H9 (cell line): ENCODE measurements around the gene METTL1. TPM values are rescaled to one million over a fixed set of nuclear protein-coding genes. Genes with fewer than 3 reads are reported as not detected.
A peak's percentile ranks its signal among the peaks of the same experiment; 100 is the strongest.

Experiments
- DNase-seq: peaks from one replicate; pipeline ENCODE4 v3.0.0-alpha.2; 2017
- H2AFZ ChIP-seq: one replicate; pipeline ENCODE4 v1.6.1; 2013; ENCODE audit warnings: mild to moderate bottlenecking, low read length, control low read depth, moderate library complexity
- H2AK5ac ChIP-seq: 2 replicates; pipeline ENCODE4 v1.6.1; 2013; ENCODE audit warnings: low read length, control low read depth, mixed read lengths; ENCODE audit not compliant: insufficient read length
- H2BK120ac ChIP-seq: one replicate; pipeline ENCODE4 v1.6.1; 2013; ENCODE audit warnings: low read depth, mild to moderate bottlenecking, low read length, control low read depth, inconsistent platforms; ENCODE audit not compliant: poor library complexity, severe bottlenecking
- H2BK12ac ChIP-seq: 2 replicates; pipeline ENCODE4 v1.6.1; 2013; ENCODE audit warnings: low read length, control low read depth, mixed read lengths, low read depth; ENCODE audit not compliant: insufficient read length
- H2BK15ac ChIP-seq: 2 replicates; pipeline ENCODE4 v1.6.1; 2013; ENCODE audit warnings: low read depth, low read length, control low read depth
- H2BK20ac ChIP-seq: one replicate; pipeline ENCODE4 v1.6.1; 2013; ENCODE audit warnings: low read depth, mild to moderate bottlenecking, low read length, control low read depth, inconsistent platforms; ENCODE audit not compliant: poor library complexity, severe bottlenecking
- H2BK5ac ChIP-seq: 2 replicates; pipeline ENCODE4 v1.6.1; 2013; ENCODE audit warnings: low read length, control low read depth, mixed read lengths; ENCODE audit not compliant: insufficient read length
- H3K14ac ChIP-seq: 2 replicates; pipeline ENCODE4 v1.6.1; 2013; ENCODE audit warnings: low read length, control low read depth; ENCODE audit not compliant: insufficient read depth
- H3K18ac ChIP-seq: 2 replicates; pipeline ENCODE4 v1.6.1; 2013; ENCODE audit warnings: low read depth, mild to moderate bottlenecking, mixed read lengths, low read length, control low read depth; ENCODE audit not compliant: insufficient read length
- H3K23ac ChIP-seq: 2 replicates; pipeline ENCODE4 v1.6.1; 2013; ENCODE audit warnings: low read length, control low read depth, mixed read lengths, low read depth; ENCODE audit not compliant: insufficient read length
- H3K23me2 ChIP-seq: 2 replicates; pipeline ENCODE4 v1.6.1; 2013; ENCODE audit warnings: low read depth, mild to moderate bottlenecking, mixed read lengths, low read length, control low read depth; ENCODE audit not compliant: insufficient read length, poor library complexity, severe bottlenecking
- H3K27ac ChIP-seq: 2 replicates; pipeline ENCODE4 v1.5.1; 2013; ENCODE audit warnings: low read length, control low read depth, mixed read lengths, low read depth; ENCODE audit not compliant: insufficient read length
- H3K27me3 ChIP-seq: 2 replicates; pipeline ENCODE4 v1.6.1; 2013; ENCODE audit warnings: low read length, control low read depth, inconsistent platforms; ENCODE audit not compliant: insufficient read depth
- H3K4ac ChIP-seq: 2 replicates; pipeline ENCODE4 v1.6.1; 2013; ENCODE audit warnings: low read depth, mild to moderate bottlenecking, control low read depth, inconsistent platforms, low read length, moderate library complexity
- H3K4me1 ChIP-seq: 2 replicates; pipeline ENCODE4 v1.6.1; 2013; ENCODE audit warnings: low read length, control low read depth, inconsistent platforms; ENCODE audit not compliant: insufficient read depth
- H3K4me2 ChIP-seq: 2 replicates; pipeline ENCODE4 v1.6.1; 2013; ENCODE audit warnings: low read length, control low read depth, mixed read lengths; ENCODE audit not compliant: insufficient read length, insufficient read depth
- H3K56ac ChIP-seq: 2 replicates; pipeline ENCODE4 v1.6.1; 2013; ENCODE audit warnings: low read depth, mild to moderate bottlenecking, mixed read lengths, low read length, control low read depth; ENCODE audit not compliant: insufficient read length
- H3K79me1 ChIP-seq: 2 replicates; pipeline ENCODE4 v1.6.1; 2013; ENCODE audit warnings: low read depth, mild to moderate bottlenecking, moderate library complexity, low read length, control low read depth, inconsistent platforms; ENCODE audit not compliant: insufficient read depth, poor library complexity, severe bottlenecking
- H3K79me2 ChIP-seq: 2 replicates; pipeline ENCODE4 v1.6.1; 2013; ENCODE audit warnings: low read length, control low read depth, inconsistent platforms; ENCODE audit not compliant: insufficient read depth
- H3K9ac ChIP-seq: 2 replicates; pipeline ENCODE4 v1.6.1; 2013; ENCODE audit warnings: low read length, control low read depth, mixed read lengths; ENCODE audit not compliant: insufficient read length; ENCODE audit errors: extremely low read depth
- H3K9me3 ChIP-seq: one replicate; pipeline ENCODE4 v1.6.1; 2013; ENCODE audit warnings: low read depth, low read length, inconsistent platforms; ENCODE audit not compliant: control insufficient read depth
- H3T11ph ChIP-seq: one replicate; pipeline ENCODE4 v1.6.1; 2013; ENCODE audit warnings: mild to moderate bottlenecking, low read length, control low read depth, inconsistent platforms
- H4K20me1 ChIP-seq: one replicate; pipeline ENCODE4 v1.6.1; 2013; ENCODE audit not compliant: control insufficient read depth, insufficient read length, insufficient read depth
- H4K5ac ChIP-seq: 2 replicates; pipeline ENCODE4 v1.6.1; 2013; ENCODE audit warnings: low read depth, mild to moderate bottlenecking, mixed read lengths, low read length, control low read depth; ENCODE audit not compliant: insufficient read length
- H4K8ac ChIP-seq: replicated peaks from 2 replicates; pipeline ENCODE4 v1.6.1; 2013; ENCODE audit warnings: low read length, control low read depth, mixed read lengths, low read depth; ENCODE audit not compliant: insufficient read length
- H4K91ac ChIP-seq: 2 replicates; pipeline ENCODE4 v1.6.1; 2013; ENCODE audit warnings: low read depth, mild to moderate bottlenecking, moderate library complexity, mixed read lengths, low read length, control low read depth; ENCODE audit not compliant: insufficient read length
- H3K27ac Mint-ChIP-seq, 3 experiments: 2 replicates in 2 of 3; 3 replicates in 1 of 3; pipeline ENCODE4 v1.8.0; 2020 to 2021; ENCODE audit warnings: mixed read lengths in 3 of 3, mild to moderate bottlenecking in 1 of 3, moderate library complexity in 1 of 3
- H3K27me3 Mint-ChIP-seq: 2 replicates; pipeline ENCODE4 v1.8.0; 2021; ENCODE audit warnings: low read depth, mild to moderate bottlenecking, moderate library complexity, mixed read lengths
- H3K36me3 Mint-ChIP-seq, 3 experiments: 2 replicates in 2 of 3; 3 replicates in 1 of 3; pipeline ENCODE4 v1.8.0; 2020 to 2021; ENCODE audit warnings: low read depth in 3 of 3, mixed read lengths in 3 of 3; ENCODE audit not compliant: insufficient read depth in 1 of 3
- H3K4me1 Mint-ChIP-seq, 2 experiments: 2 replicates each; pipeline ENCODE4 v1.8.0; 2020; ENCODE audit warnings: mixed read lengths in 2 of 2
- H3K4me3 Mint-ChIP-seq, 2 experiments: 2 replicates in 1 of 2; 3 replicates in 1 of 2; pipeline ENCODE4 v1.8.0; 2020 to 2021; ENCODE audit warnings: mild to moderate bottlenecking in 2 of 2, mixed read lengths in 2 of 2, moderate library complexity in 1 of 2
- H3K9me3 Mint-ChIP-seq, 2 experiments: 2 replicates in 1 of 2; 3 replicates in 1 of 2; pipeline ENCODE4 v1.8.0; 2020; ENCODE audit warnings: mild to moderate bottlenecking in 2 of 2, mixed read lengths in 2 of 2, moderate library complexity in 1 of 2
- CTCF ChIP-seq: fragments of 200-600 bp; sonication (generic); conservative IDR thresholded peaks from 3 replicates; pipeline ENCODE4 v1.8.0; 2021; ENCODE audit warnings: antibody characterized with exemption, mild to moderate bottlenecking
- WGBS: extraction: QIAGEN DNeasy Blood & Tissue Kit; methylation state at CpG from one replicate; pipeline ENCODE4 v1.1.7; 2013; ENCODE audit warnings: missing lambda C conversion rate, low lambda C conversion rate, mixed read lengths; ENCODE audit not compliant: insufficient read length; ENCODE audit errors: extremely low coverage; 5-methylcytosine and 5-hydroxymethylcytosine counted together
- total RNA-seq: library from RNA; stranded (reverse); gene quantifications from 2 replicates; pipeline ENCODE4 v1.2.1, GENCODE V29; 2021

Gene METTL1
- total RNA-seq, 1 experiment from 2014 or later = 58.4 TPM

- H3K23ac ChIP-seq = no peak overlapping the region
- 0 out of 2 replicates have a peak, but pooled peaks cover 7% of the 10 kb centered on the region for H3K4me1 ChIP-seq
- H3K23me2 ChIP-seq = peaks cover 17% of the 10 kb centered on the region
- no peak overlapping the region for H4K5ac ChIP-seq
- H3K9ac ChIP-seq = no peak overlapping the region
- no peak for DNase-seq
- H4K91ac ChIP-seq = no peak overlapping the region
- no peaks in the 10 kb centered on the region for H4K20me1 ChIP-seq
- no peak overlapping the region for H2AFZ ChIP-seq
- no peak overlapping the region for H2BK120ac ChIP-seq
- H2AK5ac ChIP-seq = no peak overlapping the region
- H3K79me1 ChIP-seq = no peaks in the 10 kb centered on the region
- H3K9me3 ChIP-seq = no peaks in the 10 kb centered on the region
- no peak overlapping the region for H3K4ac ChIP-seq
- no peak overlapping the region for H3K27ac ChIP-seq
- H2BK20ac ChIP-seq = no peak overlapping the region
- no peak overlapping the region for H3K56ac ChIP-seq
- peaks cover 11% of the 10 kb centered on the region for H3K27me3 ChIP-seq
- no CpG with 5 or more reads among the region's 1 CpG for WGBS
- peak overlapping the region; percentile 65 for H3K4me2 ChIP-seq
- no peak overlapping the region for H3K18ac ChIP-seq
- TF ChIP-seq CTCF = no peak
- no peak overlapping the region for H3K14ac ChIP-seq
- peaks cover 0 to 2% of the 10 kb centered on the region in 2 experiments; a peak in 2 of 5 replicates for H3K9me3 Mint-ChIP-seq
- no peak overlapping the region for H3T11ph ChIP-seq
- H3K36me3 Mint-ChIP-seq = peaks cover 26 to 42% (median 33%) of the 10 kb centered on the region in 3 experiments
- peaks cover 13% of the 10 kb centered on the region; the same call in 1 of the 2 replicates for H3K79me2 ChIP-seq
- H2BK12ac ChIP-seq = no peak overlapping the region
- no peak overlapping the region for H2BK5ac ChIP-seq
- H3K27me3 Mint-ChIP-seq = peaks cover 30% of the 10 kb centered on the region
- H2BK15ac ChIP-seq = no peak overlapping the region
- H3K27ac Mint-ChIP-seq = no peak overlapping the region
- H3K4me3 Mint-ChIP-seq = peak overlapping the region; percentile 81 to 93
- no peak overlapping the region for H4K8ac ChIP-seq
- H3K4me1 Mint-ChIP-seq = peaks cover 43 to 44% of the 10 kb centered on the region in 2 experiments
These were observed 18.1 kb downstream of the METTL1 start for GRCh38 chr12:57753756-57754337.
